NCI-H1436 (cell line): ENCODE measurements around the gene ZNF618.

Experiments used
- DNase-seq: peaks from one replicate; lab custom pipeline; 2025; lab: John Stamatoyannopoulos, UW

Gene ZNF618

DNA sequence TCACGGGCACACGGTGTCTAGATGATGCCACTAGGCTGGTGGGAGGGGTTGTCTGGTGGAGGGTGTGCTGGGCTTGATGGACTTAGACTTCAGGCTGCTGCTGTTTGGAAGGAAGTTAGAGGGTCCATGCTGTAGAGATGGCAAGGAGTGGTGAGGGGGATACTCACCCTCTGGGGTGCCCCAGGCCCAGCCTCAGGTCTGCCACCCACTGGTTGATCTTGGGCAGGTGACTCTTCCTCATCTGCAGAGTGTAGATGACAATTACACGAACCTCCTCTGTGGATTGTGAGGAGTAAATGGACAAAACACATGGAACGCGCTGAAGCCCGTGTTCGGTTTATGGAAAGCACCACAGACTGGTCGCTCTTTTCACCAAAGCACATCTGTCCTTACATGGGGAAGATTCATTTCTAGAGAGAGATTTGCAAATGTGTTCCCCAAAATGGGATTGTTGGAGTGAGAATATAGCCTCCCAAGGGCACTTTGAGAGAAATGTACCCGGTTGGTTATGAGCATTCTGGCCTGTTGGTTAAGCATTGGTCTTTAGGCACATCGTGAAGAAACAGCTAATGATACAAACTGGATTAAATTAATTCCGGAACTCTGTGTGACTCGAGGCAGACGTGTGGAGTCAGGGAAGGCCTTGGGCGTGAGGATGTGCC, 58.2 kb downstream of the ZNF618 start:
- no peak for DNase-seq

DNA sequence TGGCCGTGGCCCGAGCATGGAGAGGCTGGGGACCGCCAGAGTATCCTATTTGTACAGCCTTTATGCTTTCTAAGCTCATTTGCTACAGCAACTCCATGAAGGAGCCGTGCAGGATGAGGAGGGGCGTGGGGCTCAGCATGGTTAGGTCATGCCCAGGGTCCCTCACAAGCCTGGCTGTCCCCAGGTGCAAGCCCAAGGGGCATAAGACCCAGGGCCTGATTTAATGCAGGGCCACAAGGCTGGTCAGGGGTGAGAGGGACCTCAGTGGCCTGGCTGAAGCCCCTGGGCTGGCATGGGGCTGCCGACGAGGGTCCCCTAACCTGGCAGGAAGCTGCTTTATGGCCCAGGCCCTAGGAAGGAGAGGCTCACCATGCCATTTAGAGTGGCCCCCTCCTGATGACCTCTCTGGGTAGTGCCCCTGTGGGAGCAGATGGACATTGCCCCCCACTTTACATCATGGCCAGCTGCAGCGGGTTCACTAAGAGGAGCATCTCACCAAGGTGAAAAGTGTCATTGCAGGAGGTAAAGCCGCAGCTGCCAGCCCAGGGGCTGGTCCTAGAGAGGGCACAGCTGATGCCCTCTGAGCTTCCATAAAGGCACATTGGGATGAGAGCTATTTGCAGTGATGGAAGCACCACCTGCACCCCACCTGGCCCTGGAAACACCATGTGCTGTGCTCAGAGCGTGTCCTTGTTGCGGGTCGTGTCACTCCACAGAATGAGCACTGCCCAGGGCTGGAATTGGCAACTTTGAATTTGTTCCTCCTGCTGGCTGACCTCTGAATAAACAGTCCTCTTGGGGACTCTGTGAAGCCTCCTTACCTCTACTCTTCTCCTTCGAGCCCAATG, 58.9 kb downstream of the ZNF618 start:
- no peak for DNase-seq

DNA sequence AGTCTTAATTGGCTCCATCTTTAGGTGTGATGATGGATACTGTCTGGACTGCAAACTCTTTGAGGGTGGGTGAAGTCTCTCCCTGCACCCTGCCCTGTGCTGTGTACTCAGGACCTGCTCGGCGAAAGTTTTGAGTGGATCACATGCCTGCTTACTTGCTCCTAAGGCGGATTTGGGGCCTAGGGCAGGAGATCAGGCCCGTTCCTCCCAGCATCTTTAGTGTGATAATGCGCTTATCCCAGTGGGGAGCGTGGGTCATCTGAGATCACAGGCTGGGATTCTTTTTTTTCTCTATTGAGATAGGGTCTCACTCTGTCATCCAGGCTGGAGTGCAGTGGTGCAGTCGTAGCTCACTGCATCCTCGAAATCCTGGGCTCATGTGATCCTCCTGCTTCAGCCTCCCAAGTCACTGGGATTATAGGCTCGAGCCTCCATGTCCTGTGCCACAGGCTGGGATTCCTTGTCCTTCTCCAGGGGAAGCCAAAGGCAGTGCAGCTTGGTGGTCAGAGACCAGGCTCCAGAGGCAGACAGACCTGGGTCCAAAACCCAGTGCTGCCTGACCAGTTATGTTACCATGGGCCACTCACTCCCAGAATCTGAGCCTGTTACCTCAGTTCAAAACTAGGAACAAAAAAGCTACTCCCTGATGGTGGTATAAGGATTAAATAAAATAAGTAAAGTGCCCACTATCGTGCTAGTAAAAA, 59.7 kb downstream of the ZNF618 start:
- no peak for DNase-seq

DNA sequence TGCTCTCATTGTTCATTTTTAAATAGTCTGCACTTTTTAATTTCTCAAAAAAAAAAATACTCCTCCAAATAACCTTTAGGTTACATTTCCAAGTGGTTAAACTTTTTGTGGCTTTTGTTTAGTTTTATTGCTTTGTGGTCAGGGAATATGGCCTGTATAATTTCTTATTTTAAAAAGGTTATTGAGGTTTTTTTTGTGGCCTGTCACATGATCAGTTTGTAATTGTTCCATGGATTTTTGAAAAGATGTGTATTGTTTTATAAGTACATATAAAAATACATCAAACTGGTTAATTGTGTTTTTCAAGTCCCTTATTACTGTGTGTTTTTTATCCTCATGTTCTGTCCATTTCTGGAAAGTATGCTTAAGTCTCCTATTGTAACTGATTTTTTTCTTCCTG, 64.0 kb downstream of the ZNF618 start:
- no peak for DNase-seq

DNA sequence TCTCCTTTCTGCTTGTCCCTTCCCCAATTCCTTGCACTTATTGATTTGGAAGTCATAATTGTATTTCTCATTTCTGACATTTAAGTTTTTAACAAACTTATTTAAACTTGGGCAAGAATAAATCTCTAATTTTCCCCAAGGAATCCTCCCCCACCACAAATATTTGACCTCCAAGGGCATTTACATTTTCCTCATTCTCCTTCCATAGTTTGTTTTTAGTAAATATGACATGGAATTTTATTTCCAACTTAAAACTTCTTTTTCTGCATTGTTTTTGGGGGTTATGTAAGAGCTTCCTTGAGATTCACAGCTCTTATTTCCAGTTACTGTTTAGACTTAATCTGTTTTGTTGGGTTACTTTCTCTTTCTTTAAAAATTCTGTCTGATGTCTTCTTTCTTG, 64.9 kb downstream of the ZNF618 start:
- no peak for DNase-seq

DNA sequence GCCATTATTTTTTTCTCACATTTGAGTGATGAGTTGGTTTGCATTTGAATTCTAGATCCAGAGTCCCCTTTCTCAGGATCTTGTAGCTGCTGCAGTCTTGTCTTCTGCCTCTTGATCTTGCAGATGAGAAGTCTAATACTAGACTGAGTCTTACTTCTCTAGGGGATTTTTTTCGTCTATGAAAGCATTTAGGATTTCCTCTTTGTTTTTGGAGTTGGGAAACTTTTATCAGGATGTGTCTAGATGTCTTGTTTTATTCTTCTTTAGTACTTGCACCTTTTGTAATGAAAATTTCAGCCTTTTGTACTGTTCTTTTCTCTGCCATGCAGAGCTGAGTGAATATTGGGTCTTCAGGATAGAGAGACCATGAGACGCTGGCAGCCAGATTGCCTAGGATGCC, 65.4 kb downstream of the ZNF618 start:
- DNase-seq = no peak

DNA sequence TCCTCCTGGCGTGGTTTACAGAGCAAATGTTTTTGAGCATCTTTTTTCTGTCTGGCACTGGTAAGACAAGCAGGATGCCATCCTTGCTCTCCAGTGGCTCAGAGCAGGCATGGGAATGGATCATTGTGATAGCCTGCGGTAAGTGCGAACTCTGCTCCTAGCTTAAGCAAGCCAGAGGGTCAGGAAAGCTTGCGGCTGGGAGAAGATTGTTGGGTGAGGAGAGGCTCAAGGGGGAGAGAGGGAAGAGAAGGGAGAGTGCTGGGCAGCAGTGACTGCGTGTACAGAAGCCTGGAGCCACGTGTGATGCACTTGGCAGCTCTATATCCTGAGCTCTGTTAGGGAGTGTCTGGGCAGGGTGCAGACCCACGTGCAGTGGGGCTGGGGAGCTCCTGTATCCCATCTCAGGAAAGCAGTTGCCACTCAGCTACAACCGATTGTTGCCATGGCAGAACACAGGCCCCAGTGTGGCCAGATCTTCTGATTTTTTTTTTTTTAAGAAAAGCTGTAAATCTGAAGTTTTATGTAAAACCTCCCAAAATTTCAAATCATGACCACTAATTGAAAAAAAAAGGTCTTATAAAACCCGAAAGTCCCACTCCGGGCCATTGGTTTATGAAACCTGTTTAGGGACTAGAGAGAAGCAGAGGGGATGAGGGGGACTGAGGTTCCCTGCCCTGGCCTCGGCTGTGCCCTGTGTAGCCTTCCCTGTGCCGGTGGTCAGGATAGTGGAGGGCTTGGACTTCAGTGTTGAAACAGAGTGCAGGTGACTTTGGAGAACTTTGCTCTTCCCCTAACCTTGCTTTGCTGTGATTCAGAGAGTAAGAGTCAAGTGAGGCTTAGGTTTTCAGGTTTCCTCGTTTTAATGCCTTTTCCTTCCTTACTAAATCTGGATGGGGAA, 67.3 kb downstream of the ZNF618 start:
- DNase-seq = no peak

DNA sequence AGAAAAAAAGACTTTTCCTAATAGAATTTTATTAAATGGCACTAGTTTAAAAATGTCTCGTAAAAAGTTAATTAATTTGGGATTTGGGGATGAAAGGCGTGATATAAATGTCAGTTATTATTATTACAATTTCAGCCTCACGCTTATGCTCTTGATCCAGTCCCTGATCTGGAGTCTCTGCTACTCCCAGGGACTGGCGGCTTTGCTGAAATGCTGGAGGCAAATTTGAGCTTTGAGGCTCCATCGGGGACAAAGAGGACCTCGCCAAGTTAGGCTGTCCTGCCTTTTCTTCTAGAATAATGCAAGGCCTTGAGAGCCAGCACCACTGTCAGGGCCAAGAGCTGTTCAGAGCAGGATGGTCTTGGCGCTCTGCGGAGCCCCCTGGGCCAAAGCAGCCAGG, 69.7 kb downstream of the ZNF618 start:
- DNase-seq = no peak

DNA sequence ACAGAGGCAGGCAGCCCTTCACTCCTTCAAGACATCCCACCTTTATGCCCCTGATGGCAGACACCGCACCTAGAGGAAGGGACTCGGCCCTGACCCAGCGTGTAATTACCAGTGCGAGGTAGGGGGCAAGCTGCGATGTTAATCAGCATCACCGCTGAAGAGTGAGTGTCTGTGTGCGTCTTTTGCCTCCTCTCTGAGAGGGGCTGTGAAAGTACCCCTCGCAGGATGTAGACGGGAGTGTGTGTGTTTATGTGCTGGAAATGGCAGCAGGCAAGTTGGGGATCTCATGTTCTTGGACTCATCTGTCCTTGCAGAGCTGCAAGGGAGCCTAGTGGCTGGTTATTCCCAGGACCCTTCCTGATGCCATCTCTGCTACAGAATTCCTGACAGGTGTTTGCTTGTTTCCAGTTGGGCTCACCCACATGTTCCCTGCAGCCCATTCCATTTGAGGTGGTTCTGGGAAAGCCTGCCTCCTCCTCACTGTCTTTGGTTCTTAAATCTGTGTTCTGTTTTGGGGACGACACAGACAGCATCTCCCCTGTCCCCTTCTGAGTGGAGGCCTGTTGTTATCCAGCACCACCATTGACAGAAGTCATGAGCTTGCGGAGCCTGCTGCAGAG, 70.5 kb downstream of the ZNF618 start:
- DNase-seq = no peak

DNA sequence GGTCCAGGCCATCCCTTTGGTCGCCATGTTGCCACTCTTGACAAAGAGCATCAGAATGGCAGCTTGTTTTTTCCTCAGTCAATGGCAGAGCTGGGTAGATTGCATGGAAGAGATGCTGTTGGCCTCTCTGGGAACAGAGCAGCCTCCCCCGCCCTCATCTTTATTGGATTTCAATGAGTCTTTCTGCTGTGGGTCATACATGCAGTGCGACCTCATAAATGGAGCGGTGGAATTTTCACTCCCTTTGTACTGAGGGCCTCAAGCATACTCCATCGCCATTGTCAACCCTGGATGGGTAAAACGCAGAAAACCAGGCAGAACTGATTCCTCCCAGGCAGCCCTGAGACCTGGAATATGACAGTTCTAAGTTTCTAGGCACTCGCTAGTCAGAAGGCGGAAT, 71.8 kb downstream of the ZNF618 start:
- DNase-seq = no peak

DNA sequence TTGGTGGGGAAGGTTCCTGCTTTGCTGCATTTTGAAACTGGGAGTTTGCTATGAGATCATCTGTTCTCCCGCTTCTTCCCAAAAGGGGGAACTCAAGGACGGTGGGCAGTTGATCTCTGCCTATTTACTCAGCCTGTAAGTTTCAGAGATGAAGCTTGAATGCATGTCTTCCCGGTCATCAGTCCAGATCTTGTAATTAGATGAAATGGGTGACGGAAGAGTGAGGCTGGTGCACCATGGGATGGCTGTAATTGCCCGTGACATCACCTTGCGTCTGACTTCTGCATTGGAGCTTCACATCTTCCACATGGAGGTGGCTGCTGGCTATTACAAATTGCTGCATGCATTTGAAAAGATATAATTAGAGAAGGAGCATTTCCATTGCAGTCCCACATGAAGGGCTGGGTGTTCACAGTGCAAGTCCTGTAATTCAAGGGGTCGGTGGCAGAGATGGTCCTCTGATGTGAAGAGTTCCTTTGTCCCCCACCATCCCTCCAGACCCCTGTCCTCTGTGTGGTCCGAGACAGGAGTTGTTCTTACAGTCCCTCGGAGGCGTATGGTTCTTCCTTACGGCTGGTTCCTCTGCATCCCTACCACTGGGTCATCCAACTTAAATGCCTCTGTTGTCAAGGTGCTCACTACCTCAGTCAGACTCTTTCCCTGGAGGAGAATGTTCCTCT, 72.9 kb downstream of the ZNF618 start:
- no peak for DNase-seq

DNA sequence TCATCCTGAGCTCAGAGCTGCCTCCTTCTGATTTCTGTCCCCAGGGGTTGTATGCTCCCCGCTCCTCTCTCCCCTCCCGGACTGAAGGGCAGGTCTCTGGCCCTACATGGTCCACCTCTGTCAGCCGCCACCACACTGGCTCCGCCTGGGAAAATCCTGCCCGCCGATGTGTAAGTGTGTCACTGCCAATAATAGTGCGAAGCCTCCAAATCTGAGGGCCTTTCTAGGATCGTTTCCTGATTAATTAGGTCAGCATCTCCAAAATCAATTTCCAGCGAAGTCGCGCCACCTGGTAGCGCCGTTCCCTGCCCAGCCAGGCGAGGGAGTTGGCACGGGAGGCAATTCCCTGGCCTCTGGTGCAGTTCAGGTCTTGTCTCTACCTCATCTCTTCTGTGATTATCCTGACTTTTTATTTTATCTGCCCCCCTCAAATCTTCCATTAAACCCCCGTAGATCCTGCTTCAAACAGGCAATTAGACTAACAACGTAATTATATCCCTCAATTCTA, 73.5 kb downstream of the ZNF618 start:
- no peak for DNase-seq

DNA sequence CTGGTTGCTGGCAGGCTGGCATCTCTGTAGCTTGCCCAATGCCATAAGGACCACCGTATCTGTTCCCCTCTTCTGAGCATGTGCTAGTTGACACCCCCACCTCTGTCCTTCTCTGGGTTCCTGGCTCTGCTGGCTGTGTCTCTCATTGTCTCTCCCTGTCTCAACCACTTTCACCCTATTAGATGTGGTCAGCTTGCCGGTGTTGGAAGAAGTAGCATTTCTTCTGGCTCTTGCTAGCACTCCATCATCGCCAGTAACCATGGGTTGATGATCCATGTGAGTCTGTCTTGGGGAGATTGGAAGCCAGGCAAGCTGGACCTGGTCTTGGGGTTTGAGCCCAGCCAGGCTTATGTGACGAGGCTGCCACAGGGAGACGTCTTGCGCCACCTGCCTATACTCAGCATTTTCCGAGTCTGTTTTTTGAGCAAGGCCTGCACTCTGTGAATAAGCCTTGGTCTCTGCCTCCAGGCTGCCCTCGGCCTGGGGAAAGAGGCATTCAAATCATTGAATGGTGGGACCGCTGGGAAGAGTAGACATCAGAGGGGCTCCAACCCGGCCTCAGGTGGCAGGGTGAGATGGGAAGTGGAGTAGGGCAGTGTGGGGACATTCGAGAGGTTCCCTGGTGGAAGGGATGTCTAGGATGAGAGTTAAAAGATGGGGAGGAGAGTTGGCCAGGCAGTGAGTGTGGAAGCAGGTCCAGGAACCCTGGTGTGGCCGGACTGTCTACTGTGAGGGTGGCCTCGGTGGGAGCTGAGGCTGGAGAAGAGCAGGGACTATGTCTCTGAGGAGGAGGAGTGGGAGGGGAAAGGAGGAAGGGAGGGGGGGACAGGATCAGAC, 74.3 kb downstream of the ZNF618 start:
- no peak for DNase-seq

DNA sequence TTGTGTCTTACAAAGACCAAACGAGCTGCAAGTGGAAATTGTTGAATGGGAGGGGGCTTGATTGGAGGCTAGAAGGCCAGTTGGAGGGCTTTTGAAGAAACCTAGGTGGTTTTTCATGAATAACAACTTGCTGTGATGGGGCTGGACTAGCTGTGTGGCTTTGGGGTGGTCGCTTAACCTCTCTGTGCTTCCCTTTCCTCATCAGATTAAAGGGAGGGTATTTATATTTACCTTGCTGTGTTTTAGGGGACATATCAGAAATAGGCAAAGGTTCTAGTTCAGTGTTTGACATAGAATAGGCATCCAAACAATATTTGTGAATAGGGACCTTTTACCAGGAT, 74.9 kb downstream of the ZNF618 start:
- no peak for DNase-seq

DNA sequence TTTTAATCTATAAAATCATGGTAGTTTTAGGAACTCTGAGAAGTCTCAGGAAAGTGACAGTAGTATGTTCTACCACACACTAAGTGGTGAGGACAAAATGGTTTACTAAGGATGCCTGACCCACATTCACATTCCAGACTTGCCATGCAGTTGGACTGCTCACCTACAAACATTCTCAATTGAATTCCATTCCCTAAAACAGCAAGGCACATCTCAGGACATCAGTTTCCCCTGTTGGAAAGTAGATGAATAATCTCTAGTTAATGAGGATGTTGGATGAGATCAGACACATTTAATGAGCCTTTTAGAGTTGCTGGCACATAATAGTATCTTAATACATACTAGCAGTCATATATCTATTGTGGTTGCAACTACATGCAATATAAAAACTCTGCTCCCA, 76.6 kb downstream of the ZNF618 start:
- DNase-seq = no peak

DNA sequence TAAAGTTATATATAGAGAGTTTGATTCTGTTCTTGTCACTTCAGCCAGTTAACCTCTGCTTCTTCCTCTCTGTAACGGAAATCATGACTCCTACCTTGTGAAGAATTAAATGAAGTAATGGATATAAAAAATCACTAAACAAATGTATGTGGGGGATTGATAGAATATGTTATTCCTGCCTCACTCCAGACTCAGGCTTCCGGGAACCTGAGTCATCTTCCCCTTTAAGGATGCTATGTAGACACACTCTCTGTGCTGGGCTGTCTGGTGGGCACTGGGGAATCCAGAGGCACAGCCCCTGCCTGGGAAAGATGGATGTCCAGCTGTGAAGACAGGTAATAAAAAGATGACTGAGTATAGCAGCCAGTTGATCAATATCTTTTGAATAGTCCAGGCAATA, 77.4 kb downstream of the ZNF618 start:
- no peak for DNase-seq

DNA sequence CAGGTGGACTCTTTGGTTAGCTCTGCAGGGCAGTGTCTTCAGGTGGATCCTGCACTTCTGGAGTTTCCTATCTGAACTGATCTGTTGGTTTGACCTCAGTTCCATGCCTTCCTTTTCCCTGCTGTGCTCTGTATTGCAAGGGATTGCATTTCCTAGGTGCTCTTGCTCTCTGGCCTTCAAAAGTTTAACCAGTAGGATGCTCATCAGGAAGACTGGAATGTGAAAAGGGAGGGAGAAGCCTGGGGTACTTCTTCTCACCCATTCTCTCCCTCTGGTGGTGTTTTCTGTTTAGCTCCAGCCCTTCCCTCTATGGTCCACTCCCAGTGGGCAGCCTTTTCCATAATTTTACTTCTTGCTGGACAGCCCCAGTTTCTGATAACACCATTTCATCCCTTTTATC, 78.5 kb downstream of the ZNF618 start:
- DNase-seq = no peak

DNA sequence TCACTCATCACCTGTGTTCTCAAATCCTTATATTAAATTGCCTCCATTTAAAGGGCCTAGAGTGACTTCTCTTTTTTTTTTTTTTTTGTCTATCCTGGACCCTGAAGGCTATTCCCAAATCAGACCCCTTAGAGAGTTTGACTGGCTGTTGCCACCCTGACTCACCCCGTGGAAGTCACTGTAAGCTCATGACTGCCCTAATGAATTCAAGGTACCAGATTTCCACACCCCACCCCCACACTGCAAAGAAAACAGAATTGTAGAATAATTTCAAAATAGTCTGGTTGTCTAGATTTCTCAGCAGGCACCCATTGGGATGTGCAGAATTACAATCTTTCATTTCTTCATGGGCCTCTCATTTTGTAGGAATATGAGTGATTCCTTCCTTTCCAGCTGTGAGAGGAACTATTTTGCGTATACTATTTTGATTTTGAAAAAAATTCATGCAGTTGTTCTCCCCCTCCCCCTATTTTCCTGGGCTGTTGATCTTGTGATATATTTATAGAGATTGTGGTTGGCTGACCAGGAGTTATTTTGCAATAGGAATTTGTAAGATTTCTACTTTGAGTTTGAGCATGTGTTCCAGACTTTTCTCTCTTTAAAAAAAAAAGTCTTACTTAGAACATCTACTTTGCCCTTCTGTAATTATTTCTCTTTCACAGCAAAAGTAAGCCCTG, 79.1 kb downstream of the ZNF618 start:
- DNase-seq = no peak

DNA sequence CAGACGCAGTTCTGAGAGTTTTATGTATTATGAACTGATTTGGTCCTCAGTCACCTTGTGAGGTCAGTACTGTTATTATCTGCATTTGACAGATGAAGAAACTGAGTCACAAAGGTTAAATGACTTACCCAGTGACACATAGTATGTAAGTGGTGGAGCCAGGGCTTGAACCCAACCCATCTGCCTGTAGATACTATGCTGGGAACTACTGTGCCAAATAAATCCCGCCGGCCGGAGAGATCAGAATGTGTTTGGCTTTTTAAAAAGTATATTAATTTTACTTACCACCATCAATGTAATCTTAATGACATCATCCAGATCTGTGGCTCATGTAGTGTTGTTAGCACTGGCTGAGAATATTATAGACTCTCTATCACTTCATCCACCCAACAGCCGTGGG, 80.8 kb downstream of the ZNF618 start:
- no peak for DNase-seq
